GM12878 (cell line): Measurements from ENCODE around the gene BBS10. TPM values are rescaled to one million over a fixed set of nuclear protein-coding genes. Genes with fewer than 3 reads are reported as not detected.
"Not testable (repeated sequence)": the region's sequence is repeated elsewhere in the genome, so short reads cannot be mapped to it uniquely, and the experiment has no call there.

Experiments
- ATAC-seq: fragments of 200-7000 bp; cut with Tn5 transposase; 3 replicates; pipeline ENCODE4 v1.9.1; 2020; ENCODE audit warnings: mild to moderate bottlenecking, moderate library complexity
- BruUV-seq: library from RNA; stranded (reverse); fragments of 400-500 nt; replicated peaks from 2 replicates; lab custom pipeline; 2021; lab: Mats Ljungman, UMichigan
- CTCF ChIA-PET: fragments of 300-600 bp; sonication (Branson Sonifier 250); formaldehyde crosslinking; extraction: SDS; loops from one replicate; lab custom pipeline; 2021; ENCODE audit warnings: inconsistent platforms; lab: Yijun Ruan, JAX
- POLR2A ChIA-PET: fragments of 350-600 bp; formaldehyde crosslinking; extraction: SDS; loops from one replicate; lab custom pipeline; 2021; ENCODE audit warnings: inconsistent platforms; lab: Charles Lee
- RAD21 ChIA-PET: fragments of 300-600 bp; sonication (Branson Sonifier 250); formaldehyde crosslinking; loops from one replicate; lab custom pipeline; 2023; ENCODE audit warnings: antibody characterized with exemption; ENCODE audit not compliant: unreplicated experiment; lab: Charles Lee
- SMC1A ChIA-PET: fragments of 300-600 bp; sonication (Branson Sonifier 250); formaldehyde crosslinking; loops from one replicate; lab custom pipeline; 2023; ENCODE audit not compliant: unreplicated experiment, uncharacterized antibody; lab: Charles Lee
- DNase-seq: peaks from one replicate; pipeline ENCODE4 v3.0.0-alpha.2; 2011; ENCODE audit warnings: low read depth, low spot score
- FAIRE-seq: peaks from 3 replicates; lab custom pipeline; 2011; peaks lifted over from hg19 to GRCh38; lab: Jason Lieb, UNC
- H2AFZ ChIP-seq: 2 replicates; pipeline ENCODE4 v1.6.0; 2011; ENCODE audit warnings: low read depth, low read length, control low read depth; ENCODE audit not compliant: control insufficient read depth
- H3K27ac ChIP-seq: 2 replicates; pipeline ENCODE4 v1.5.1; 2011; ENCODE audit warnings: control low read depth; ENCODE audit not compliant: control insufficient read depth, insufficient read depth
- H3K27me3 ChIP-seq, 2 experiments: replicated peaks in 1 of 2; 2 replicates each; pipeline versions ENCODE4 v1.6.0 to v1.6.1; 2011; ENCODE audit warnings: low read length in 1 of 2; ENCODE audit not compliant: control insufficient read depth in 2 of 2, insufficient read depth in 2 of 2
- H3K36me3 ChIP-seq, 2 experiments: 2 replicates each; pipeline ENCODE4 v1.5.1; 2011; ENCODE audit warnings: low read length in 1 of 2; ENCODE audit not compliant: control insufficient read depth in 2 of 2, insufficient read depth in 2 of 2
- H3K4me1 ChIP-seq: 2 replicates; pipeline ENCODE4 v1.6.1; 2011; ENCODE audit warnings: mild to moderate bottlenecking, low read length, moderate library complexity, mixed read lengths; ENCODE audit not compliant: control insufficient read depth, insufficient read depth
- H3K4me2 ChIP-seq: 2 replicates; pipeline ENCODE4 v1.6.0; 2011; ENCODE audit warnings: control low read depth; ENCODE audit not compliant: control insufficient read depth, insufficient read depth
- H3K4me3 ChIP-seq: fragments of 200-600 bp; sonication (generic); 2 replicates; pipeline ENCODE4 v1.5.1; 2016
- H3K79me2 ChIP-seq: 2 replicates; pipeline ENCODE4 v1.6.0; 2011; ENCODE audit warnings: low read length; ENCODE audit not compliant: control insufficient read depth, insufficient read depth
- H3K9ac ChIP-seq: 2 replicates; pipeline ENCODE4 v1.8.0; 2011; ENCODE audit warnings: low read length, control low read depth, mixed read lengths; ENCODE audit not compliant: control insufficient read depth, insufficient read depth
- H3K9me3 ChIP-seq: replicated peaks from 3 replicates; pipeline ENCODE4 v1.5.1; 2011; ENCODE audit warnings: mild to moderate bottlenecking, low read length; ENCODE audit not compliant: control insufficient read depth, insufficient read depth
- H4K20me1 ChIP-seq: 2 replicates; pipeline ENCODE4 v1.6.0; 2011; ENCODE audit not compliant: control insufficient read depth, insufficient read depth
- ASH2L ChIP-seq: fragments of 300-600, 200-600 bp; sonication (generic); IDR thresholded peaks from 2 replicates; pipeline ENCODE4 v1.6.1; 2017; ENCODE audit warnings: low read depth, mild to moderate bottlenecking, borderline replicate concordance
- CBFB ChIP-seq: IDR thresholded peaks from 2 replicates; pipeline ENCODE4 v1.6.1; 2016; ENCODE audit warnings: antibody characterized with exemption, low read depth
- CBX5 ChIP-seq: sonication (generic); IDR thresholded peaks from 2 replicates; pipeline ENCODE4 v1.6.1; 2016; ENCODE audit warnings: low read depth, moderate library complexity, mild to moderate bottlenecking, inconsistent platforms
- FOXK2 ChIP-seq: fragments of 450-650 bp; IDR thresholded peaks from 2 replicates; pipeline ENCODE4 v1.6.1; 2017; ENCODE audit warnings: mild to moderate bottlenecking, moderate library complexity
- NR2C1 ChIP-seq: fragments of 450-650 bp; IDR thresholded peaks from 2 replicates; pipeline ENCODE4 v1.6.1; 2017; ENCODE audit warnings: antibody characterized with exemption, mild to moderate bottlenecking, moderate library complexity
- REST ChIP-seq: IDR thresholded peaks from 2 replicates; pipeline ENCODE4 v1.6.1; 2012; ENCODE audit warnings: mild to moderate bottlenecking, low read depth, low read length
- SMC3 ChIP-seq: IDR thresholded peaks from 2 replicates; pipeline ENCODE4 v1.6.1; 2011; ENCODE audit warnings: low read length, improper control_type of control experiment, borderline replicate concordance
- TBL1XR1 ChIP-seq: IDR thresholded peaks from 2 replicates; pipeline ENCODE4 v1.6.1; 2012; ENCODE audit warnings: low read depth, low read length, improper control_type of control experiment
- ZBTB4 ChIP-seq: fragments of 450-650 bp; formaldehyde crosslinking; IDR thresholded peaks from 2 replicates; pipeline ENCODE4 v1.4.0; 2022; ENCODE audit warnings: mild to moderate bottlenecking, moderate library complexity
- ZNF622 ChIP-seq: fragments of 450-650 bp; IDR thresholded peaks from 2 replicates; pipeline ENCODE4 v1.6.1; 2017; ENCODE audit warnings: mild to moderate bottlenecking, inconsistent platforms
- WGBS: methylation state at CpG from one replicate; pipeline ENCODE4 v1.1.6; 2016; ENCODE audit warnings: low lambda C conversion rate; ENCODE audit not compliant: insufficient replicate concordance, insufficient coverage; ENCODE audit errors: missing lambda C conversion rate; 5-methylcytosine and 5-hydroxymethylcytosine counted together
- in situ Hi-C: fragments of 300-500 bp; cut with MboI; formaldehyde crosslinking; loops from 9 replicates; pipeline ENCODE4 v1.14.3; 2018; ENCODE audit warnings: mixed read lengths
- intact Hi-C: fragments of 100-400 bp; cut with micrococcal nuclease; formaldehyde crosslinking; loops from one replicate; pipeline ENCODE4 v1.14.2; 2022; ENCODE audit not compliant: unreplicated experiment
- polyA plus RNA-seq, 11 experiments: library from polyadenylated mRNA; depleted of rRNA in 4 of 11; unstranded in 6 of 11; stranded (reverse) in 5 of 11; fragments of >200 nt; fragmentation: Nextera tagmentation in 4 of 11; fragmentation: Illumina TruSeq in 1 of 11; extraction: Ambion mirVana in 4 of 11; extraction: Trizol in 1 of 11; gene quantifications; 1 replicate in 1 of 11; 2 replicates in 10 of 11; pipeline versions ENCODE4 v1.2.1 to v1.2.3, GENCODE V29; 2011 to 2016; ENCODE audit warnings: inconsistent platforms in 2 of 11, missing spikeins in 2 of 11, low read depth in 1 of 11
- total RNA-seq, 4 experiments: library from RNA; depleted of rRNA in 3 of 4; stranded (reverse); fragments of >200 nt in 3 of 4; fragmentation: Illumina TruSeq in 1 of 4; extraction: Trizol in 1 of 4; gene quantifications; 2 replicates each; pipeline versions ENCODE4 v1.2.1 to v1.2.3, GENCODE V29; 2013 to 2021

The BBS10 gene
- total and polyA plus RNA-seq, 10 of the 15 experiments (the other 5 are each of a cell fraction or from before 2014, with no cell fraction given), result 1.2 to 9.8 (median 5.9) TPM

GRCh38 chr12:76329159-76329558 lies 19.1 kb downstream of the BBS10 start:
- in situ Hi-C loops, result no loop called here
- DNase-seq (no peak), ATAC-seq (no peak), FAIRE-seq (no peak)
- no peak for TF ChIP-seq SMC3
- TF ChIP-seq TBL1XR1, result no peak
- no peak for TF ChIP-seq ZNF622
- no peak for TF ChIP-seq FOXK2
- no peak for TF ChIP-seq ZBTB4
- no peak for TF ChIP-seq NR2C1
- no peak for TF ChIP-seq CBX5
- no peak for TF ChIP-seq CBFB
- no peak for TF ChIP-seq ASH2L
- no peak for TF ChIP-seq REST
- Histone ChIP-seq H3K27ac (no peak overlapping the region), H3K9ac (no peak overlapping the region), H3K4me3 (no peak overlapping the region), H4K20me1 (no peaks in the 10 kb centered on the region), H3K9me3 (no peaks in the 10 kb centered on the region), H3K4me1 (no peaks in the 10 kb centered on the region), H3K36me3 (no peaks in the 10 kb centered on the region), H3K4me2 (no peak overlapping the region), H3K27me3 (no peaks in the 10 kb centered on the region; a peak in 1 of 4 replicates), H2AFZ (no peak overlapping the region), H3K79me2 (no peaks in the 10 kb centered on the region)
- SMC1A ChIA-PET, result no interaction called here
- CTCF ChIA-PET, result interaction anchor here (1.0 kb wide), 1 partner anchor 17 kb away, joined by 3 read pairs; no protein-coding TSS in a partner anchor
- POLR2A ChIA-PET, result no interaction called here
- intact Hi-C loops, result no loop called here
- no TSS peak for BruUV-seq
- 36% methylated on average over 2 of the region's 2 CpGs for WGBS
- RAD21 ChIA-PET, result no interaction called here

GRCh38 chr12:76319595-76320319 lies 28.5 kb downstream of the BBS10 start:
- intact Hi-C loops, H3K4me1 ChIP-seq, H2AFZ ChIP-seq, H3K4me2 ChIP-seq, SMC1A ChIA-PET, CTCF ChIA-PET, H3K27me3 ChIP-seq, POLR2A ChIA-PET, H3K79me2 ChIP-seq, H3K27ac ChIP-seq, in situ Hi-C loops, DNase-seq, FAIRE-seq, H3K9me3 ChIP-seq, H4K20me1 ChIP-seq, H3K4me3 ChIP-seq, RAD21 ChIA-PET, H3K36me3 ChIP-seq, H3K9ac ChIP-seq, ATAC-seq, BruUV-seq: not testable (repeated sequence)
- WGBS, result 77% methylated on average over 26 of the region's 32 CpGs
